T-helper 2 cell (primary cell): ENCODE results near the gene ABCB8.

Source experiments
- DNase-seq, 5 experiments: peaks; one replicate each; pipeline versions ENCODE4 v3.0.0 to v3.0.0-alpha.2; 2012 to 2022

The ABCB8 gene

GRCh38 chr7:151075662-151075971 lies 47.4 kb downstream of the ABCB8 start:
- no peak for DNase-seq

- DNase-seq: no peak
These were observed 47.8 kb downstream of the ABCB8 start for GRCh38 chr7:151075978-151076426.

GRCh38 chr7:151076863-151077704 lies 48.8 kb downstream of the ABCB8 start:
- no peak for DNase-seq

GRCh38 chr7:151077705-151078232 lies 49.5 kb downstream of the ABCB8 start:
- DNase-seq: no peak

GRCh38 chr7:151078233-151079040 lies 50.2 kb downstream of the ABCB8 start:
- no peak for DNase-seq

- no peak for DNase-seq
These were observed 51.1 kb downstream of the ABCB8 start for GRCh38 chr7:151079199-151079910.

GRCh38 chr7:151080067-151080521 lies 51.8 kb downstream of the ABCB8 start:
- DNase-seq: peak in 1 of 5 experiments; percentile 33

- peak; percentile 72 to 94 (median 86) for DNase-seq
These were observed 52.4 kb downstream of the ABCB8 start, which contains the start of gene FASTK for GRCh38 chr7:151080522-151081169. FASTK (minus strand) TSS chr7:151080809; CDS start chr7:151080766, 43 bp downstream.

GRCh38 chr7:151081170-151082101 lies 53.2 kb downstream of the ABCB8 start:
- no peak for DNase-seq

GRCh38 chr7:151082141-151083070 lies 54.2 kb downstream of the ABCB8 start:
- no peak for DNase-seq

GRCh38 chr7:151083071-151083823 lies 55.0 kb downstream of the ABCB8 start, which contains the start of gene TMUB1:
TMUB1 (minus strand) TSS chr7:151083493; CDS start chr7:151082563, 930 bp downstream.
- DNase-seq: peak; percentile 73 to 90 (median 87)

- no peak for DNase-seq
These were observed 55.5 kb downstream of the ABCB8 start for GRCh38 chr7:151083824-151084160.

- no peak for DNase-seq
These were observed 57.1 kb downstream of the ABCB8 start for GRCh38 chr7:151085329-151085690.

- peak; percentile 37 to 74 (median 43) for DNase-seq
These were observed 57.7 kb downstream of the ABCB8 start, which contains the start of gene AGAP3 for GRCh38 chr7:151085691-151086620. AGAP3 (plus strand) TSS chr7:151086475; CDS start chr7:151086742, 267 bp downstream.

GRCh38 chr7:151086802-151087244 lies 58.6 kb downstream of the ABCB8 start:
- peak in 2 of 5 experiments; percentile 14 to 55 for DNase-seq

- DNase-seq: peak in 3 of 5 experiments; percentile 26 to 54 (median 27)
These were observed 59.2 kb downstream of the ABCB8 start for GRCh38 chr7:151087245-151088018.
